Vagina (tissue), 2 donors: Measurements from ENCODE around the gene MAOB.

ENCODE experiments used
- POLR2A ChIP-seq, 2 donors: fragments of 450-650 bp; IDR thresholded peaks; one replicate each; pipeline ENCODE4 v1.6.1; 2017; ENCODE audit warnings: antibody characterized with exemption in 2 of 2, mild to moderate bottlenecking in 2 of 2, moderate library complexity in 2 of 2
- POLR2AphosphoS5 ChIP-seq, 2 donors: sonication (generic); formaldehyde crosslinking; IDR thresholded peaks; one replicate each; pipeline ENCODE4 v1.9.0; 2017; ENCODE audit warnings: antibody characterized with exemption in 2 of 2, mild to moderate bottlenecking in 2 of 2, low read depth in 1 of 2; ENCODE audit not compliant: insufficient read depth in 1 of 2
- TF ChIP-seq, protein P1 (sequence below), 3 experiments: fragments of 450-650 bp in 2 of 3; fragments of 200-600 bp in 1 of 3; sonication (generic) in 1 of 3; IDR thresholded peaks; one replicate each; pipeline ENCODE4 v1.5.1; 2017 to 2019; ENCODE audit warnings: antibody characterized with exemption in 3 of 3, mild to moderate bottlenecking in 2 of 3, moderate library complexity in 2 of 3

DNA sequence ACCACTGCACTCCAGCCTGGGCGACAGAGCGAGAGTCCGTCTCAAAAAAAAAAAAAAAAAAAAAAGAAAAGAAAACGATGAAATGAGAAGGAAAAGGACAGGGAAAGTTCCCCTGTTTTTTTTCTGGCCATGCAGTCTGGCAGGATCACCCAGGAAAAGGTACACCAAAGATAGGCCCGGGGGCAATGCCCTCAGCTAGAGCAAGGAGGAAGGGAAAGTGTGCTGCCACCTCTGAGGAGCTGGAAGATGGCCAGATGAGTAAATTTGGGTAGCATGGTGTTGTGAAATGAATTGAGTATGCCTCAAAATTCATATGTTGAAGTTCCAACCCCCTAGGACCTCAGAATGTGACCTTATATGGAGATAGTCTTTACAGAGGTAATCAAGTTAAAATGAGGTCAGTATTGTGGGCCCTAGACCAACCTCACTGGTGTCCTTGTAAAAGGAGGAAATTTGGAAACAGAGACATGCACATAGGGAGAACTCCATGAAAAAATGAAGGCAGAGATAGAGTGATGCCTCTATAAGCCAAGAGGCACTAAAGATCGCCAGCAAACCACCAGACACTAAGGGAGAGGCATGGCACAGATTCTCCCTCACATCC lies 28.9 kb downstream of the MAOB start:
- TF ChIP-seq, protein P1, sequence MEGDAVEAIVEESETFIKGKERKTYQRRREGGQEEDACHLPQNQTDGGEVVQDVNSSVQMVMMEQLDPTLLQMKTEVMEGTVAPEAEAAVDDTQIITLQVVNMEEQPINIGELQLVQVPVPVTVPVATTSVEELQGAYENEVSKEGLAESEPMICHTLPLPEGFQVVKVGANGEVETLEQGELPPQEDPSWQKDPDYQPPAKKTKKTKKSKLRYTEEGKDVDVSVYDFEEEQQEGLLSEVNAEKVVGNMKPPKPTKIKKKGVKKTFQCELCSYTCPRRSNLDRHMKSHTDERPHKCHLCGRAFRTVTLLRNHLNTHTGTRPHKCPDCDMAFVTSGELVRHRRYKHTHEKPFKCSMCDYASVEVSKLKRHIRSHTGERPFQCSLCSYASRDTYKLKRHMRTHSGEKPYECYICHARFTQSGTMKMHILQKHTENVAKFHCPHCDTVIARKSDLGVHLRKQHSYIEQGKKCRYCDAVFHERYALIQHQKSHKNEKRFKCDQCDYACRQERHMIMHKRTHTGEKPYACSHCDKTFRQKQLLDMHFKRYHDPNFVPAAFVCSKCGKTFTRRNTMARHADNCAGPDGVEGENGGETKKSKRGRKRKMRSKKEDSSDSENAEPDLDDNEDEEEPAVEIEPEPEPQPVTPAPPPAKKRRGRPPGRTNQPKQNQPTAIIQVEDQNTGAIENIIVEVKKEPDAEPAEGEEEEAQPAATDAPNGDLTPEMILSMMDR (IDR thresholded peaks at IDR 0.05): no peak
- TF ChIP-seq POLR2AphosphoS5 (IDR thresholded peaks at IDR 0.05; ENCODE audit: insufficient read depth in 1 of 2, low read depth in 1 of 2): no peak
- no peak for TF ChIP-seq POLR2A (IDR thresholded peaks at IDR 0.05)
